Fibroblast of pulmonary artery (primary cell): ENCODE results near the gene HARS2.

ENCODE experiments used
- DNase-seq: peaks from one replicate; pipeline ENCODE4 v3.0.0-alpha.2; 2010; ENCODE audit warnings: low read depth
- H3K4me3 ChIP-seq: replicated peaks from 2 replicates; pipeline ENCODE4 v1.5.1; 2011; ENCODE audit warnings: low read depth, mild to moderate bottlenecking, control low read depth, low read length, moderate library complexity
- TF ChIP-seq, protein P1 (sequence below): IDR thresholded peaks from 2 replicates; pipeline ENCODE4 v1.5.1; 2011; ENCODE audit warnings: mild to moderate bottlenecking, control low read depth, low read length, inconsistent platforms; ENCODE audit errors: missing control alignments

The HARS2 gene

DNA sequence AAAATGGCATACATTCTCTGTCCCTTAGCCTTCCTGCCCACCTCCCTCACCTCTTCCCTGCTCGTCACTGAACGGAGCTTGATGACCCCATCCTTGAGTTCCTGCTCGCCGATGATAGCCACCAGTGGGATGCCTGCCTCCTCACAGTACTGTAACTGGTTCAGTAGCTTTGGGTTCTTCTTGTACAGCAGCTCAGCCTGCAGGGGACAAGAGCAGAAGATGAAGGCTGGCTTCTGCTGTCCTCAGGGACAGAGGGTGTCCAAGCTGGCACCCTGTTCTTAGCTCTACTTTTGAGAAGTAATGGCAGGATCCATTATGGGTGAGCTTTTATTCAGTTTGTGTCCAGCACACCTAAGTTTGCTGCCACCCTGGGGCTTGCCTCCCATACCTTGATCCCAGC is 16.6 kb upstream of the HARS2 start:
- H3K4me3 ChIP-seq, result no peak overlapping the region
- DNase-seq, result no peak
- TF ChIP-seq, protein P1, sequence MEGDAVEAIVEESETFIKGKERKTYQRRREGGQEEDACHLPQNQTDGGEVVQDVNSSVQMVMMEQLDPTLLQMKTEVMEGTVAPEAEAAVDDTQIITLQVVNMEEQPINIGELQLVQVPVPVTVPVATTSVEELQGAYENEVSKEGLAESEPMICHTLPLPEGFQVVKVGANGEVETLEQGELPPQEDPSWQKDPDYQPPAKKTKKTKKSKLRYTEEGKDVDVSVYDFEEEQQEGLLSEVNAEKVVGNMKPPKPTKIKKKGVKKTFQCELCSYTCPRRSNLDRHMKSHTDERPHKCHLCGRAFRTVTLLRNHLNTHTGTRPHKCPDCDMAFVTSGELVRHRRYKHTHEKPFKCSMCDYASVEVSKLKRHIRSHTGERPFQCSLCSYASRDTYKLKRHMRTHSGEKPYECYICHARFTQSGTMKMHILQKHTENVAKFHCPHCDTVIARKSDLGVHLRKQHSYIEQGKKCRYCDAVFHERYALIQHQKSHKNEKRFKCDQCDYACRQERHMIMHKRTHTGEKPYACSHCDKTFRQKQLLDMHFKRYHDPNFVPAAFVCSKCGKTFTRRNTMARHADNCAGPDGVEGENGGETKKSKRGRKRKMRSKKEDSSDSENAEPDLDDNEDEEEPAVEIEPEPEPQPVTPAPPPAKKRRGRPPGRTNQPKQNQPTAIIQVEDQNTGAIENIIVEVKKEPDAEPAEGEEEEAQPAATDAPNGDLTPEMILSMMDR, result no peak

DNA sequence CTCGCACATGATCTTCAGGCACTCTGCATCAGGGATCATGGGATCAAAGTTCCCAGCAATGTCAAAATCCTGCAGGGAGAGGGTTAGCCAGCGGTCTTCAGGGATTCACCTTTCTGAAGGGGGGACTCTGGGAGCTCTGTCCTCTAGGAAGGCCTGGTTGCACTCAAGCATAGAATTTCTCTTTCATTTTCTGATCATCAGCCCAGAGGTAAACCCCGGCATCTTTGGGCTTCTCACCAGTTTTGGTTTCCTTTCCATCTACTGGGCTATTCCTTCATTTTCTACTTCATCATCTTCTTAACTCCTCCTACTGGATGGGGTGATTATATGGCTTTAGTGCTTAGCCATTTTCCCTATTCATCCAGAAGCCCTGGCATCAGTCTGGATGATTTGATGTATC is 13.3 kb upstream of the HARS2 start:
- H3K4me3 ChIP-seq, result no peak overlapping the region
- TF ChIP-seq, protein P1, result no peak
- no peak for DNase-seq

DNA sequence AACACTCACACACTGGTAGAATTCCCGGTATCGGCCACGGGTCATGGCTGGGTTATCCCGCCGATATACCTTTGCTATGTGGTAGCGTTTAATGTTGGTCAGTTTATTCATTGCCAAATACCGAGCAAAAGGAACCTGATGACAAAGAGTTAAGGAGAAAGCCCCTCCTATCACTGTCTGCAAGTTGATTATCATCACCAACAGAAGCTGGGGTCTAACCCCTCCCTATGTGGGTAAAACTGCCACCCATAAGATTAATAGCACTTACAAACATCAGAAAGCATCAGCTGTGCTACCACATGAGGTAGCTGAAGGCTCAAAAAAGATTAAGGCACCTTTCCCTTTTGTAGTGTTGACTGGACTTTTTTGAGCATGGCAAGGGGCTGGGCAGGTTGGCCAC is 12.3 kb upstream of the HARS2 start:
- H3K4me3 ChIP-seq, result no peak overlapping the region
- DNase-seq, result no peak
- TF ChIP-seq, protein P1, result no peak

DNA sequence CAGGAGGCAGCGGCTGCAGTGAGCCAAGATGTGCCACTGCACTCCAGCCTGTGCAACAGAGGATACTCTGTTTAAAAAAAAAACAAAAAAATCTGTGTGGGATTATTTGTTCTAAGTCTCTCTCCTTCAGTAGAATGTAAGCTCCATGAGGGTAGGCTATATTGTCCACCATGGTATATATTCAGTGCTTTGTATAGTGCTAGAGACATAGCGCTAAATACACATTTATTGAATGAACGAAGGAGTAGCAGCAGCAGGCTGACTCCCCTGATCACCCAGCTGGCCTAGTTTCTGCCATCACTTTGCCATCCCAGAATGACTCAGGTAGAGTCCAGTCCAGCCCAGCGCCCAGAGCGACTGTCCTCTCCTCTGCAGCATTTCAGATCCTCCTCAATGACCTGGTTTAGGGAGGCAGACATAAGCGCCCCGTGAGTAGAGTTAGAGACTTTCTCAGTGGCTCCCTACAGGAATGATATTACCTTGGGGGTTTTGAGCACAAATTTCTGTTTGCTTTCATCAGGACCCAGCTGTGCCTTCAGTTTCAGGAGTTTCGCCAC is 801 bp upstream of the HARS2 start:
- peak overlapping the region; percentile 95 for H3K4me3 ChIP-seq
- TF ChIP-seq, protein P1, result no peak
- no peak for DNase-seq

DNA sequence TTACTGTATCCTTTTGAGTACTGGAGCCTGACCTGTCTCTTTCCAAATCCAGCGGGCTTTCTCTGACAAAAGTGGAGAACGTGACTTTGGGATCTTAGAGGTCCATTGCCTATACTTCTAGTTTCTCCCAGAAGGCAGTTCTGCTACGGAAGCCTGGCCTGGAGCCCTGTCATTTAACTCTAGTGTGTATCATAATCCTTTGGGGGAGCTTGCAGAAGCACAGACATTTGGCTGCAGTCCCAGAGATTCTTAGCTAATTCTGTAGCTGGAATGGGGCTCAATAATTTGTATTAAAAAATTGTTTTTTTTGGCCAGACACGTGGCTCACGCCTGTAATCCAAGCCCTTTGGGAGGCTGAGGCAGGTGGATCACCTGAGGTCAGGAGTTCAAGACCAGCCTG is 3.0 kb downstream of the HARS2 start:
- no peak overlapping the region for H3K4me3 ChIP-seq
- TF ChIP-seq, protein P1, result no peak
- peak; percentile 46 for DNase-seq

DNA sequence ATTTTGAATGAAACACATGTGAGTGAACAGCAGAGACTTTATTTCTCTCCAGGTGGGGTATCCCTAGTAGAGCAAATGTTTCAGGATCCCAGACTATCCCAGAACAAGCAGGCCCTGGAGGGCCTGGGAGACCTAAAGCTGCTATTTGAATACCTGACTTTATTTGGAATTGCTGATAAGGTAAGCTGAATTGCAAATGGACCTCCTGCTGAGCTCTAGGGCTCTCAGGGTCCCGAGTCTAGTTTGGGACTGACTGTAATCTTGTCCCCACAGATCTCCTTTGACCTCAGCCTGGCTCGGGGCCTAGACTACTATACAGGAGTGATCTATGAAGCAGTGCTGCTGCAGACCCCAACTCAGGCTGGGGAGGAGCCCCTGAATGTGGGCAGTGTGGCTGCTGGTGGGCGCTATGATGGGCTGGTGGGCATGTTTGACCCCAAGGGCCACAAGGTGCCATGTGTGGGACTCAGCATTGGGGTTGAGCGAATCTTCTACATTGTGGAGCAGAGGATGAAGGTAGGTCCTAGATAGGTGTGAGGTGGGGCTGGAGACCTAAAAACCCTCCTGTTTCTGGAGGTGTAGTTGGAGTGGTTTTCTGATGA is 5.7 kb downstream of the HARS2 start:
- TF ChIP-seq, protein P1, result no peak
- no peak for DNase-seq
- no peak overlapping the region for H3K4me3 ChIP-seq
